RWPE2 (cell line): Measurements from ENCODE around the gene TRPM8.

Experiments
- ATAC-seq: fragments of 200-7000 bp; cut with Tn5 transposase; 3 replicates; pipeline ENCODE4 v1.9.1; 2021; ENCODE audit warnings: low read depth
- DNase-seq: peaks from one replicate; pipeline ENCODE4 v3.0.0-alpha.2; 2020; ENCODE audit warnings: low spot score
- H3K27ac ChIP-seq: fragments of 450-650 bp; 2 replicates; pipeline ENCODE4 v1.5.1; 2017; ENCODE audit warnings: mild to moderate bottlenecking; ENCODE audit not compliant: poor library complexity, severe bottlenecking
- H3K27me3 ChIP-seq: fragments of 250-450 bp; sonication (Bioruptor Pico); 2 replicates; pipeline ENCODE4 v1.5.1; 2021; ENCODE audit warnings: mild to moderate bottlenecking, moderate library complexity; ENCODE audit not compliant: insufficient read depth, poor library complexity, severe bottlenecking
- H3K36me3 ChIP-seq: fragments of 250-450 bp; sonication (Bioruptor Pico); 2 replicates; pipeline ENCODE4 v1.5.1; 2020; ENCODE audit warnings: low read depth, mild to moderate bottlenecking, moderate library complexity
- H3K4me1 ChIP-seq: fragments of 250-450 bp; sonication (Bioruptor Pico); 2 replicates; pipeline ENCODE4 v1.5.1; 2021; ENCODE audit warnings: mild to moderate bottlenecking, moderate library complexity; ENCODE audit not compliant: insufficient read depth, poor library complexity, severe bottlenecking
- H3K4me3 ChIP-seq: fragments of 250-450 bp; sonication (Bioruptor Pico); 2 replicates; pipeline ENCODE4 v1.5.1; 2021; ENCODE audit warnings: mild to moderate bottlenecking, moderate library complexity; ENCODE audit not compliant: severe bottlenecking
- H3K9me3 ChIP-seq: fragments of 250-450 bp; sonication (Bioruptor Pico); 2 replicates; pipeline ENCODE4 v1.5.1; 2021; ENCODE audit warnings: mild to moderate bottlenecking, moderate library complexity; ENCODE audit not compliant: severe bottlenecking
- TF ChIP-seq, protein P1 (sequence below): fragments of 450-650 bp; IDR thresholded peaks from one replicate; pipeline ENCODE4 v1.5.1; 2017; ENCODE audit warnings: mild to moderate bottlenecking, moderate library complexity; ENCODE audit not compliant: poor library complexity, severe bottlenecking

TRPM8 gene

GRCh38 chr2:233989221-233989858 lies 72.2 kb downstream of the TRPM8 start:
- H3K27ac ChIP-seq, result no peak overlapping the region
- no peak overlapping the region for H3K4me3 ChIP-seq
- DNase-seq (no peak), ATAC-seq (no peak)
- H3K27me3 ChIP-seq, result no peaks in the 10 kb centered on the region
- H3K36me3 ChIP-seq, result no peaks in the 10 kb centered on the region
- no peaks in the 10 kb centered on the region for H3K4me1 ChIP-seq
- no peaks in the 10 kb centered on the region for H3K9me3 ChIP-seq
- TF ChIP-seq, protein P1, sequence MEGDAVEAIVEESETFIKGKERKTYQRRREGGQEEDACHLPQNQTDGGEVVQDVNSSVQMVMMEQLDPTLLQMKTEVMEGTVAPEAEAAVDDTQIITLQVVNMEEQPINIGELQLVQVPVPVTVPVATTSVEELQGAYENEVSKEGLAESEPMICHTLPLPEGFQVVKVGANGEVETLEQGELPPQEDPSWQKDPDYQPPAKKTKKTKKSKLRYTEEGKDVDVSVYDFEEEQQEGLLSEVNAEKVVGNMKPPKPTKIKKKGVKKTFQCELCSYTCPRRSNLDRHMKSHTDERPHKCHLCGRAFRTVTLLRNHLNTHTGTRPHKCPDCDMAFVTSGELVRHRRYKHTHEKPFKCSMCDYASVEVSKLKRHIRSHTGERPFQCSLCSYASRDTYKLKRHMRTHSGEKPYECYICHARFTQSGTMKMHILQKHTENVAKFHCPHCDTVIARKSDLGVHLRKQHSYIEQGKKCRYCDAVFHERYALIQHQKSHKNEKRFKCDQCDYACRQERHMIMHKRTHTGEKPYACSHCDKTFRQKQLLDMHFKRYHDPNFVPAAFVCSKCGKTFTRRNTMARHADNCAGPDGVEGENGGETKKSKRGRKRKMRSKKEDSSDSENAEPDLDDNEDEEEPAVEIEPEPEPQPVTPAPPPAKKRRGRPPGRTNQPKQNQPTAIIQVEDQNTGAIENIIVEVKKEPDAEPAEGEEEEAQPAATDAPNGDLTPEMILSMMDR, result no peak

GRCh38 chr2:233990261-233990798 lies 73.2 kb downstream of the TRPM8 start:
- H3K9me3 ChIP-seq, result no peaks in the 10 kb centered on the region
- TF ChIP-seq, protein P1, result no peak
- DNase-seq (no peak), ATAC-seq (no peak)
- no peak overlapping the region for H3K27ac ChIP-seq
- H3K4me3 ChIP-seq, result no peak overlapping the region
- H3K27me3 ChIP-seq, result no peaks in the 10 kb centered on the region
- H3K4me1 ChIP-seq, result no peaks in the 10 kb centered on the region
- H3K36me3 ChIP-seq, result no peaks in the 10 kb centered on the region

DNA sequence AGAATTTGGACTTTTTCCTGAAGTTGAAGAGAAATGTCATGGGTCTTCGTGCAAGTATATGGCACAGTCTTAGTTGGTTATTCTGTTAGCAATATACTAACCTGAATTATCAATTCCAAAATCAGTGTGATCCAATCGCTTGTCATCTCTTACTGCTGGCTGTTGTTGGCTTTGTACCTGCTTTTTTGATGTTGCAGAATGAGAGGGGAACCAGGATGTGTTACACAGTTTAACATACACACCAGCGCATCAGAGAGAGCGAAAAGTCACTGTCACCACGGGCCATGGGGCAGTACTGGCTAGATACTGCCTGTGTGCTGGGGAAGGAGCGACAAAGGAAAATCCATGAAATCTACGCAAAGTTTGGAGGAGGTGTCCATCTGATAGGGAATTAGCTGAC lies 74.0 kb downstream of the TRPM8 start:
- no peaks in the 10 kb centered on the region for H3K27me3 ChIP-seq
- no peaks in the 10 kb centered on the region for H3K36me3 ChIP-seq
- H3K9me3 ChIP-seq, result no peaks in the 10 kb centered on the region
- H3K4me3 ChIP-seq, result no peak overlapping the region
- no peak overlapping the region for H3K27ac ChIP-seq
- H3K4me1 ChIP-seq, result no peaks in the 10 kb centered on the region
- ATAC-seq, result no peak
- no peak for DNase-seq
- TF ChIP-seq, protein P1, result no peak

GRCh38 chr2:233992513-233993217 lies 75.5 kb downstream of the TRPM8 start:
- TF ChIP-seq, protein P1, result no peak
- Histone ChIP-seq H3K27ac (no peak overlapping the region), H3K27me3 (no peaks in the 10 kb centered on the region), H3K4me1 (no peaks in the 10 kb centered on the region), H3K9me3 (no peaks in the 10 kb centered on the region), H3K36me3 (no peaks in the 10 kb centered on the region), H3K4me3 (no peak overlapping the region)
- DNase-seq (no peak), ATAC-seq (no peak)

- no peaks in the 10 kb centered on the region for H3K9me3 ChIP-seq
- H3K27me3 ChIP-seq, result no peaks in the 10 kb centered on the region
- ATAC-seq, result no peak
These were observed 76.3 kb downstream of the TRPM8 start for GRCh38 chr2:233993461-233993860.

More at GRCh38 chr2:233993461-233993860, 76.3 kb downstream of the TRPM8 start:
- Histone ChIP-seq H3K36me3 (no peaks in the 10 kb centered on the region), H3K27ac (no peak overlapping the region), H3K4me1 (no peaks in the 10 kb centered on the region), H3K4me3 (no peak overlapping the region)
- no peak for DNase-seq
- TF ChIP-seq, protein P1, result no peak
